Measurements from ENCODE around the gene ELMOD3.

DNA sequence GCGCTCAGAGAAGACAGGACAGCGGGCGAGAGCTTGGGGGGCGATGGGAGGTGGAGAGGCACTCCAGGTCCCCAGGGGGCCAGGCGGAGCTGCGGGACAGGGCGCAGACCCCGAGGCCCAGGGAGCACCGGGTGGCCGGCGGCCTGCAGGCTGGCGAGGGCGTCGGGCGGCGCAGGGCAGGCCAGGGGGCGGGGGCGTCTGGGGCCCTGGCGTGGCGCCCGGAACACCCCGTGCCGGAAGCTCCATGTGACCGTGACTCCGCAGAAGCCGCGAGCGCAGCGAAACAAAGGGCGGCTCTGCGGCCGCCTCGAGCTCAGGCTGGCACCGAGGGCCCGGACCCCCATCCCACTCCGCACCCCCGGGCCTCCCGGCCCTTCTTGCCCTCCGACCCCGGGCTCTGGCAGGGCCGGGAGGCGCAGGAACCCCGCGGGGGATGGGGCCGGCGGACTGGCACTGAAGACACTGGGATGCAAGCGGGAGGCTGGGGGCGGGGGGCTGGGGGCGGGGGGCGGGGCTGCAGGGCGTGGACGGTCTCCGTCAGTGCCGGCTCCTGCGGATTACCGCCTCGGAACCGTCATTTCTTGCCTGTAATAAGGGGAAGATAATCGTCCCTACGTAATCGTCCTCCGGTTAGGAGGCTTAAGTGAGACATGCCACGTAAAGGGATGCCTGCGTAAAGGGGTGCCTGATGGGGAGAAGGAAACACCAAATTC, 83.1 kb downstream of the ELMOD3 start:
- TF ChIP-seq, protein P1, sequence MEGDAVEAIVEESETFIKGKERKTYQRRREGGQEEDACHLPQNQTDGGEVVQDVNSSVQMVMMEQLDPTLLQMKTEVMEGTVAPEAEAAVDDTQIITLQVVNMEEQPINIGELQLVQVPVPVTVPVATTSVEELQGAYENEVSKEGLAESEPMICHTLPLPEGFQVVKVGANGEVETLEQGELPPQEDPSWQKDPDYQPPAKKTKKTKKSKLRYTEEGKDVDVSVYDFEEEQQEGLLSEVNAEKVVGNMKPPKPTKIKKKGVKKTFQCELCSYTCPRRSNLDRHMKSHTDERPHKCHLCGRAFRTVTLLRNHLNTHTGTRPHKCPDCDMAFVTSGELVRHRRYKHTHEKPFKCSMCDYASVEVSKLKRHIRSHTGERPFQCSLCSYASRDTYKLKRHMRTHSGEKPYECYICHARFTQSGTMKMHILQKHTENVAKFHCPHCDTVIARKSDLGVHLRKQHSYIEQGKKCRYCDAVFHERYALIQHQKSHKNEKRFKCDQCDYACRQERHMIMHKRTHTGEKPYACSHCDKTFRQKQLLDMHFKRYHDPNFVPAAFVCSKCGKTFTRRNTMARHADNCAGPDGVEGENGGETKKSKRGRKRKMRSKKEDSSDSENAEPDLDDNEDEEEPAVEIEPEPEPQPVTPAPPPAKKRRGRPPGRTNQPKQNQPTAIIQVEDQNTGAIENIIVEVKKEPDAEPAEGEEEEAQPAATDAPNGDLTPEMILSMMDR (conservative IDR thresholded peaks at IDR 0.05; ENCODE audit: low read length), result no peak
- no peak for TF ChIP-seq EZH2phosphoT487 (IDR thresholded peaks at IDR 0.05; ENCODE audit: borderline replicate concordance)
